Ovary (tissue), 3 donors: Measurements from ENCODE around the gene C10orf143.

ENCODE experiments used
- POLR2A ChIP-seq: fragments of 450-650 bp; IDR thresholded peaks from one replicate; pipeline ENCODE4 v1.6.1; 2017; ENCODE audit warnings: antibody characterized with exemption, mild to moderate bottlenecking, moderate library complexity
- TF ChIP-seq, protein P1 (sequence below), 3 donors: fragments of 450-650 bp in 2 of 3; fragments of 200-600 bp in 1 of 3; IDR thresholded peaks; one replicate each; pipeline versions ENCODE4 v1.5.1 to v1.8.0; 2016 to 2022; ENCODE audit warnings: antibody characterized with exemption in 3 of 3, mild to moderate bottlenecking in 1 of 3
- donor health status: DM: no; HTN: no; CAD: no.

- no peak for TF ChIP-seq POLR2A
- TF ChIP-seq, protein P1, sequence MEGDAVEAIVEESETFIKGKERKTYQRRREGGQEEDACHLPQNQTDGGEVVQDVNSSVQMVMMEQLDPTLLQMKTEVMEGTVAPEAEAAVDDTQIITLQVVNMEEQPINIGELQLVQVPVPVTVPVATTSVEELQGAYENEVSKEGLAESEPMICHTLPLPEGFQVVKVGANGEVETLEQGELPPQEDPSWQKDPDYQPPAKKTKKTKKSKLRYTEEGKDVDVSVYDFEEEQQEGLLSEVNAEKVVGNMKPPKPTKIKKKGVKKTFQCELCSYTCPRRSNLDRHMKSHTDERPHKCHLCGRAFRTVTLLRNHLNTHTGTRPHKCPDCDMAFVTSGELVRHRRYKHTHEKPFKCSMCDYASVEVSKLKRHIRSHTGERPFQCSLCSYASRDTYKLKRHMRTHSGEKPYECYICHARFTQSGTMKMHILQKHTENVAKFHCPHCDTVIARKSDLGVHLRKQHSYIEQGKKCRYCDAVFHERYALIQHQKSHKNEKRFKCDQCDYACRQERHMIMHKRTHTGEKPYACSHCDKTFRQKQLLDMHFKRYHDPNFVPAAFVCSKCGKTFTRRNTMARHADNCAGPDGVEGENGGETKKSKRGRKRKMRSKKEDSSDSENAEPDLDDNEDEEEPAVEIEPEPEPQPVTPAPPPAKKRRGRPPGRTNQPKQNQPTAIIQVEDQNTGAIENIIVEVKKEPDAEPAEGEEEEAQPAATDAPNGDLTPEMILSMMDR (IDR thresholded peaks at IDR 0.05) = no peak
These were observed 85.8 kb downstream of the C10orf143 start for GRCh38 chr10:130024779-130025325.
